Stimulated activated CD8-positive, alpha-beta memory T cell treated with anti-CD3 and anti-CD28 coated beads, Interleukin-7, amount 100 ng/mL, for 4 hours (primary cell): ENCODE results near the gene MYO7A.

Experiments
- DNase-seq, 2 donors: peaks; one replicate each; pipeline ENCODE4 v3.0.0-alpha.2; 2020; ENCODE audit warnings: low read depth in 2 of 2

MYO7A gene

DNA sequence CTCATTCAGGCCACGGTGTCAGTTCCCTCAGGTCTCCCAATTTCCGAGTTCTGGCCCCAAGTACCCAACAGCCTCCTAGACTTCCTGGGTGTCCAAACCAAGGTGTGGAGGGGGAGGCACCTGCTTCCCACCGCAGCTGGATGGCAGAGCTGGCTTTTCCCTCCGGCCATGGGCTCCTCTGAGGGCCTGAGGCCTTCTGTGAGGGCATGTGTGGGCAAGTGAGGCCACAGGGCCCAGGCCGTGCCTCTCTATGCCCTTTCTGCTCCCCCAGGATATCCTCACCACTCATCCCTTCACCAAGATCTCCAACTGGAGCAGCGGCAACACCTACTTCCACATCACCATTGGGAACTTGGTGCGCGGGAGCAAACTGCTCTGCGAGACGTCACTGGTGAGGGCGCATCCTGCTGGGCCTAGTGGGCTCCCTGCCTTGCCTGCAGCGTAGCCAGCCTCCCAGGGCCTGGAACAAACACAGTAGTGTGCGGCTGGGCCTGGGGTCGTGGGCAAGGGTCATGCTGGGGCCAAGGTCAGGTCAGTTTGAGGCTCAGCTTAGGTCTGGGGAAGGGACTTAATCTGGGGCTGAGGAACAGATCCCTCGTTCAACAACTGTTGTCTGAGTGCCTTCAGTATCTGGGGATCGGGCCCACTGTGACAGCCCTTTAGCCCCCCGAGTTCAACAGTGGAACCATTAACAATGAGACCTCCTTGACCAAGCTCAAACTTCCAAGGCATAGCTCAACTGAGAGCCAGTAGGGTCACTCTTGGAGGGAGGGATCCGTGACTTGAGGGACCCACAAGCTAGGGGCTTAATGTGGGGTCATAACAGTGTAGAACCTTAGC is 85.8 kb downstream of the MYO7A start:
- DNase-seq, result no peak

DNA sequence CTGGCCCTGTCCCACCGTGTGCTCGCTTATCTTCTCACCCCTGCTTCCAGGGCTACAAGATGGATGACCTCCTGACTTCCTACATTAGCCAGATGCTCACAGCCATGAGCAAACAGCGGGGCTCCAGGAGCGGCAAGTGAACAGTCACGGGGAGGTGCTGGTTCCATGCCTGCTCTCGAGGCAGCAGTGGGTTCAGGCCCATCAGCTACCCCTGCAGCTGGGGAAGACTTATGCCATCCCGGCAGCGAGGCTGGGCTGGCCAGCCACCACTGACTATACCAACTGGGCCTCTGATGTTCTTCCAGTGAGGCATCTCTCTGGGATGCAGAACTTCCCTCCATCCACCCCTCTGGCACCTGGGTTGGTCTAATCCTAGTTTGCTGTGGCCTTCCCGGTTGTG is 86.5 kb downstream of the MYO7A start:
- DNase-seq, result no peak

DNA sequence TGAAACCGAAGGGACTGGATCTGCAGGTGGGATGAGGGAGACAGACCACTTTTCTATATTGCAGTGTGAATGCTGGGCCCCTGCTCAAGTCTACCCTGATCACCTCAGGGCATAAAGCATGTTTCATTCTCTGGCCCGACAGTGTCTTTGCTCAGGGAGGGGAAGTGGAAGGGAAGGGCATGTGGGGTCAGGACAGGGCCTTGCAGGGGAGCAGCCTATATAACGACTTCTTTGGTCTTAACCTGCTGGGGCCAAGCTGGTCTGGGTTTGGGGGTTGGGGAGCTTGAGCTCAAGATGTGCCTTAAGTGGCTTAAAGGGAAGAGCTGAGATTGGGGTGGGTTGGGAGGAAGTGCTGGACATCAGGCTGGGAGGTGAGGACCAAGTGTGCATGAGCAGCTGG is 87.1 kb downstream of the MYO7A start:
- no peak for DNase-seq

DNA sequence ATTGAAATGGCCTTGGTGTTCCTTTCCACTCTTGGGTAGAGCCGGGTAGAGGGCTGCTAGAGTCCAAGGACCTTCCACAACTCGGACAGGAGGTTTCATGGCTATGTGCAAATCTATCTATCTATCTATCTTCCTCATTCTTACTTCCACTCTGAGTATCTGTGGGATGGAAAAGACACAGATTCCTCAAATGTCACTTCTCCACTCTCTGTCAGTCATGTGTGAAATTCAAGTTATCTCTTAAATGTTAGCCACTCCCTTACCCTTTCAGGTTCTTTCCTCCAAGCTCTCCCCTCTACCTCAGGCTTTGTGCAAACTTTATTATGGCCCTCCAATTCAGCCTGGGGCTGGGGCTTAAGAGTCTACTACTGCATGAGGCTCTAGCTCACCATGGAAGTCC is 89.1 kb downstream of the MYO7A start:
- DNase-seq, result no peak

DNA sequence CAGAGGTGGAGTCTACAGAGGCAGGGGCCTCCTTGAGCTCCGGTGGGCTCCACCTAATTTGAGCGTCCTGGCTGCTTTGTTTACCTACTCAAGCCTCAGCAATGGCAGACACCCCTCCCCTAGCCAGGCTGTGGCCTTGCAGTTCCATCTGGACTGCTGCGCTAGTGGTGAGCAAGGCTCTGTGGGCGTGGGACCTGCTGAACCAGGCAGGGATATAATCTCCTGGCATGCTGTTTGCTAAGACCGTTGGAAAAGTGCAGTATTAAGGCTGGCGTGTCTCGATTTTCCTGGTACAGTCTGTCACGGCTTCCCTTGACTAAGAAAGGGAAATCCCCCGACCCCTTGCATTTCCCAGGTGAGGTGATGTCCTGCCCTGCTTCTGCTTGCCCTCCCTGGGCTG is 95.8 kb downstream of the MYO7A start:
- no peak for DNase-seq

DNA sequence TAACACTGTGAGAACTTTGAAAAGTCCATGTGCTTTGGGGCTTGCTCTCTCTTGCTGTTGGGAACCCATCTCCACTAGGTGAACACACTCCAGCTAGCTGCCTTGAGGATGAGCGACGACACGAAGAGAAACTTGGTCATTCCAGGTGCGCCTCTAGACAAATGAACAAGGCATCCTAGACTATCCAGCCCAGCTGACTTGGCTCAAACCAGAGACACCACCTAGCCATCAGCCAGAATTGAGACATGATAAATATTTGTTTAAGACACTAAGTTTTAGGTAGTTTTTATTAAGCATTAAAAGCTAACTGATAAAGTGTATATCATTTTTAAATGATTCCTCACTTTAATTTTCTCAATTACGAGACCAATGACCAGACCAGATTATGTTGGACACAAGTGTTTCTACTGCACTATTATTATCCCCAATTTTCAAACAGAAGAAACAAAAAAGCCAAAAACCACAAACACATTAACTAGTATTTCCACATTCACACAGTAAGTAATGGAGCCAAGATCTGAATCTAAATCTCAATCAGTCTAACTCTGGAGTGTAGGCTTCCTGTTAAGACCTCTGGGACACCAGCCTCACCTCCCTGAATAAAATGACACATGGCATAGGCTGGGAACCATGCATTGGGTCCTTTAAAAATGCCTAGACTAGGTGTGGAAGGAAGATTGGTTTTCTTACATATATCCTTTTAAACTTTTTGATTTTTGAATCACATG is 103.0 kb downstream of the MYO7A start:
- DNase-seq, result no peak

DNA sequence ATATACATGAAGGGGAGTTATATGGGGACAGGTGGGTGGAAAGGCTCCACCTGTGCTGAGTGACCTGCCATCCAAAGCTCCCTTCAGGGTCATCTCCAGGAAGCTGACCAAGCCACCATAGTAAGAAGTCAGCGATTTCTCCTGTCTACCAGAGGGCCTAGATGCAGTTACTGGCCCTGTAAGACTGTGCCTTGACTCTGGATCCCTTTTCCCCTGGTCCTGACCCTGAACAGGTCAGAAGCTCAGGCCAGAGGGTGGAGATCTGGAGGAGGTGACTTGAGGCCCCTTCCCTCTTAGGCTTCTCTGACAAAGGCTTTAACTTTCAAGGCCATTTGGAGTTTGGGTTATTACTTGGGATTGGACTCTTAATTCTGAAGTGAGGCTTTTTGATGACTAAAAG is 103.8 kb downstream of the MYO7A start:
- DNase-seq, result no peak

DNA sequence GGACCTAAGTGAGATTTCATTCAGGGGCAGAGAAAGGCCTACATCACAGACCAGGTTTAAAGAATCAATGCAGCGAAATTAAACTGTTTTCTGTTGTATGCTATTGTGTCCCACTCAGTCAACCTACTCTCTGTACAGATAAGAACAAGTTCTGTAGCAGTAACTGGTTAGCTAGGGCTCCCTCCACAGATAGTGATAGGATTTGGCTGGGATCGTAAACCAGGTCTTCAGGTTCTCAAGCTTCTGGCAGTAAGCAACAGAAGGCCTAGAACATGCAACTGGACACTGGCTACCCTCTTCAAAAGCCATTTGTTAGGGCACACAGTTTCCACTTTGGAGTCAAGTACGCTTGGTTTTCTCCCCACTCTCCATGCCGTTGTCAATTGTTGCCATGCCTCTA is 104.2 kb downstream of the MYO7A start:
- DNase-seq, result no peak

DNA sequence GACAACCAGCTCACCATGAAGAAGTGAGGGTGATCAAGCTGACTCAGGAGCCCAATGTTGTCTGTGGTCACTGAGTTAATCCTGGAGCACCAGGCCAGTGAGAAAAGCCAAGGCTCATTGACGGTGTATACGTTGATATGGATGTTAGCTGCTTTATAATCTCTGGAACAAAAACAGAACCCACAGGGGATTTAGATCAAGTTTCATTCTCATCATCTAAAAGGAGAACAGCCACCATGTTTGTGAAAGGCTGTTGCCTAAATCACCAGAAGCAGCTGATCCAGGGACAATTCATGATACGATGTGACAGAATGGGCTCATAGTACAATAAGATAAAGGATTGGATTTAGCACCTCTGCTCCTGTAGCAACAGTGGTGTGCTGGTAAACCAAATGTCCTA is 105.0 kb downstream of the MYO7A start:
- DNase-seq, result no peak

DNA sequence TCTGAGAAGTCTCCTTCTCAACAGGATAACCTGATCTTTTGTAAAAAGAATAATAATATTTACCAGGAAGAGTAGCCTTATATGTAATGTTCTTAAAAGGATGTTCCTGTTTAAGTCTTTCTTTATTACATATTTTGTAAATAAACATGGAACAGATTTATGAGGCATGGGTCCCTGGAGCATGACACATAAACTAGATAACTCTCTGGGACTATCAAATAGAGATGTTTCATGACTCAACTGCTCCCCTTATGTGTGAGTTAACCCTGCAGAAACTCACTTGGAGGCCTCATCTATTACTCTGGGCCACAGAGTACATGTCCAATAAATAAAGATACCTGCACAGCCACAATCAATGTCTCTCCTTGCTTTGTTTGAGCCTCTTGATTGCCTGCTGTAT is 108.9 kb downstream of the MYO7A start:
- no peak for DNase-seq

DNA sequence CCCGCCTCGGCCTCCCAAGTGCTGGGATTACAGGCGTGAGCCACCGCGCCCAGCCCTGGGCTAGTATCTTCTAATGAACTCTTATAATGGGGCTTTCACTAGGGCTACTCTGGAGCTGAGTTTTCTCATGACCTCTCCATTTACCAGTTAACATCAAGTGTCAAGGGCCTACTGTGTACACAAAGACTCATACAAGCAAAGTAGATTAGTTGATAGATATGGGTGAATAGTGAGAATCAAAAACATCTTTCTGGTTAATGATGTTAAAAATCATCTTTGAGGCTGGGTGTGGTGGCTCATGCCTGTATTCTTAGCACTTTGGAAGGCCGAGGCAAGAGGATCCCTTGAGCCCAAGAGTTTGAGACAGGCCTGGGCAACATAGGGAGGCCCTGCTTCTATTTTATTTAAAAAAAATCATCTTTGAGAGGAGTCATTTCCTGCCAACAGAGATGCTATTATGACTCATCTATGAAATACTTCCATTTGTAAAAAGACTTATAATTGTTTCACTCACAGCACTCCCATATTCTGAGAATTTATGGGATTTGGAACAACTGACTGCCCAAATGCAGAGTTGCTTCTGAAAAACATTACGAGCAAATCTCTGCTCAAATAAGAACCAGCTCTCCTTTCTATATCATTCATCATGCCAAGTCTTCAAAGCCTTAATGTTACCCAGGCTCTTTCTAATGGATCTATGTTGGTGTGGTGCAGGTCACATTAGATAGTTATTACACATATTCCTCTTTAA is 116.4 kb downstream of the MYO7A start:
- no peak for DNase-seq

DNA sequence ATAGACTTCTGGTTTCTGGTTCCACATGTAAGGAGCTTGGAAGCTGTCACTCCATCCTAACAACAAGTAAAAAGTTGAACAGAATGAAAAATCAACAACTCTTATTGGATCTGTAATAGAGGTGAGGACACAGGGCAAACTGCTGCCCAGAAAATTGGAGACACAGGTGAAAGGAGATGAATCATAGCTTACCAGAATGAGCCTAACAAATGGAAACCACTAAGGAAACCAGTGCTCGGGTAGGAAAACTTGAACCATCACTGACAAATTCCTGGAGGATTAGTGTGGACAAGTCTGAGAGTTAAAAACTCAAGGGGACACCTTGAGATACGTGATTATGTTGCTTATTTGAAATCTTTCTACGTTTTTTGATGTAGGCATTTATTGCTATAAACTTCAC is 121.4 kb downstream of the MYO7A start:
- no peak for DNase-seq

DNA sequence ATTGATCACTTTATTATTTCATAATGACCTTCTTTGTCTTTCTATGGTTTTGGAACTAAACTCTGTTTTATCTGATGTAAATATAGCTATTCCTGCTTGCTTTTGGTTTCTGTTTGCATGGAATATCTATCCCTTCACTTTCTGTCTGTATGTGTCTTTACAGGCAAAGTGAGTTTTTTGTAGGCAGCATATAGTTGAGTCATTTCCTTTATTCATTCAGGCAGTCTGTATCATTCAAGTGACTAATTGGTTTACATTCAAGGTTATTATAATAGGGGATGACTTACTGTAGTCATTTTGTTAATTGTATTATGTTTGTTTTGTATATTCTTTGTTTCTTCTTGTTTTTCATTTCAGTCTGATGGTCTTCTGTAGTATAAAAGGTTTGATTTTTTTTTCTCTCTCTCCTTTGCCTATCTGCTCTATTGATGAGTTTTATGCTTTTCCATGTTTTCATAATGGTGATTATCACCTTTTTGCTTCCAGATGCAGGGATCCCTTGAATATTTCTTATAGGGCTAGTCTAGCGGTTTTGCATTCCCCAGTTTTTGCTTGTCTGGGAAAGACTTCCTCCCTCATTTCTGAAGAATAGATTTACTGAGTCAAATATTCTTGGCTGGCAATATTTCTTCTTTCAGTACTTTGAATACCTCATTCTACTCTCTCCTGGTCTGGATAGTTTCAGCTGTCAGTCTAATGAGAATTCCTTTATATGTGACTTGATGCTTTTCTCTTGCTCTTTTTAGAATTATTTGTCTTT is 123.0 kb downstream of the MYO7A start:
- no peak for DNase-seq

DNA sequence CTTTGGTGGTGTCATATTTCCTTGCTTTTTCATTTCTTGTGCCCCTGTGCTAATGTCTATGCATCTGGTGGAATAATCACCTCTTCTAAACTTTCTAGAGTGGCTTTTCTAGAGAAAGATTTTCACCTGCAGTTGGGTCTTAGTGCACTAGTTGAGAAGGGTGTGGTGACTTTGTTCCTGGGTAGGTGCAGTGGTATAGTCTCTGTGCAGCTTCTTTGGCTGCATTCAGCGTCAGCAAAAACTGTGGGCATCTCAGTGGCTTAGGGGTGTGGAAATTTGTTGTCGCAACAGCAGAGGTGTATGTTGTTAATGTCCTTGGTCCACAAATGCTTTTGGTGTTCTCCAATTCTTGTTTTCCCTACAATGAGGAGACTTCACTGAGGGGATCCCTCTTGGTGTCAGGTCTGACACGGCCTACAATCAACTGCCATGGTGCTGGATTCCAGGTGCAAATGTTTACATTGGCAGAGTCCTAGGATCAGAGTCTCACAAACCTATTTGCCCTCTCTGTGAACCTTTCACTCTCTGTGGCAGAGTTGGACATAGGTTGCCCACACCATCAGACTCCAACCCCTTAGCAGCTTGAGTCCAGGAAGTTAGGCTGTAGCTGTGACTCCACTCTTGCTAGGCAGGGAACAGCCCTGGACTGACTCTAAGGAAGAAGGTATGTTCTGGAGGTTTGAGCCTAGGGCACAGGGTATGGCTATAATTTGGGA is 124.7 kb downstream of the MYO7A start:
- DNase-seq, result no peak

DNA sequence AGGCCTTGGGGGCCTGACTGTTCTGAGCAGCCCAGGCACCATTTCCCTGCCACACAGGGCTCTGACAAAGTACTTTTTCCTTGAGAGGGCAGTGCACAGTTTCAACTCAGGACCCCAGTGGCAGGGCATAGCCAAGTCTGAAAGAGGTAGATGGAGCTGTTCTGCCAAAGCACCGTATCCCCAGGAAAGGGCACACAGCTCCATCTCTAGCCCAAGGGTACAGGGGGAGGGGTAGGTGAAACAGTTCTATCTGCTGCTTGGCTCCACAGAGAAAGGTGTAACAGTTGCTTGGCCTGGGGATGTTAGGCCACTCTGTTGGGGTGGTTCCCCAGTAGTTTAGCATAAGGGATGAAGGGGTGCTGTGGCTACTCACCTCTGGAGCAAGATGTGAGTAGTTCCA is 125.6 kb downstream of the MYO7A start:
- DNase-seq, result no peak

DNA sequence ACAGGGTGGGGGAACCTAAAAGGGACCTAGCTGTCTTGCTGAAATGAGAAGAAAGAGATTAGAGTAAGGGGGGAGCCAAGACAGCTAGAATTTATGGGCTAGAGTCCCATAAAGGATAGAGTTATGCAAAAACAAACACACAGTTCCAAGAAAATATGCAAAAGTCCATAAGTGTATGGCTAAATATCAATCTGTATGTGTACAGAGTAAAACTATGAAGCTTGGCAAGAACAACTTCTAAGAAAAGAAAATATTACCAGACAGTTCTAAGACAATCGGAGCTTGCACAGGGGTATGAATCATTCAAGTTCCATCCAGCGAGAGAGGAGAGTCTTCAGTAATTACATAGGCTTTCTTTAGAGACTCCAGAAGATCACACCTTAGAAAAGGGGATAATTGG is 131.6 kb downstream of the MYO7A start:
- DNase-seq, result no peak

DNA sequence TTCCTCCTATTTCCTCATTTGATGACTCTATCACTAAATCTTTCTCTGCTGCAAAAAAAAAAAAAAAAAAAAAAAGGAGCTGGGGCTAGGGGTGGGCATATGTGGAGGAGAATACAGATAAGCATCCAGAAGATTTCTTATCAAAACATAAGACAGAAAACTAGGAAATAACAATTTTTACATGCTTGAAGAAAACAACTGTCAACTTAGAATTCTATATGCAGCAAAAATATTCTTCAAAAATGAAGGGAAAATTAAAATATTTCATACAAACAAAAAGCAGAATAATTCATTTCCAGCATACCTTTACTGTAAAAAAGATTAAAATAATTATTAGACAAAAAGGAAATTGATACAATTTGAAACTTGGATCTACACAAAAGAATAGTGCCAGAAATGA is 134.8 kb downstream of the MYO7A start:
- no peak for DNase-seq
